Brain microvascular endothelial cell (primary cell): ENCODE data around the gene MSLN.
"Not testable (repeated sequence)": the region's sequence is repeated elsewhere in the genome, so short reads cannot be mapped to it uniquely, and the experiment has no call there.

ENCODE experiments used
- DNase-seq: peaks from one replicate; pipeline ENCODE4 v3.0.0-alpha.2; 2020
- H3K27ac ChIP-seq: fragments of 250-450 bp; sonication (Bioruptor Pico); 2 replicates; pipeline ENCODE4 v1.5.1; 2020; ENCODE audit warnings: mild to moderate bottlenecking, moderate library complexity
- H3K27me3 ChIP-seq: fragments of 250-450 bp; sonication (Bioruptor Pico); replicated peaks from 2 replicates; pipeline ENCODE4 v1.5.1; 2020; ENCODE audit warnings: mild to moderate bottlenecking
- H3K36me3 ChIP-seq: fragments of 250-450 bp; sonication (Bioruptor Pico); replicated peaks from 2 replicates; pipeline ENCODE4 v1.5.1; 2020; ENCODE audit warnings: mild to moderate bottlenecking
- H3K4me3 ChIP-seq: 2 replicates; pipeline ENCODE4 v1.5.1; 2011; ENCODE audit warnings: low read depth, mild to moderate bottlenecking, control low read depth, low read length, moderate library complexity
- CTCF ChIP-seq: IDR thresholded peaks from 2 replicates; pipeline ENCODE4 v1.5.1; 2011; ENCODE audit warnings: low read depth, mild to moderate bottlenecking, moderate library complexity, low read length, control low read depth, inconsistent platforms; ENCODE audit errors: missing control alignments
- in situ Hi-C: cut with HindIII; loops from 2 replicates; pipeline ENCODE4 v1.10.0; 2017; ENCODE audit warnings: low sequenced_read_pairs, low pct_ligation_motif_present

MSLN gene

GRCh38 chr16:760545-761343 lies at the start of gene MSLN:
MSLN (plus strand) TSS chr16:760734; CDS start chr16:762681, 1,947 bp downstream.
- DNase-seq = no peak
- Histone ChIP-seq H3K36me3 (no peaks in the 10 kb centered on the region), H3K27me3 (no peaks in the 10 kb centered on the region), H3K4me3 (no peak within 1 kb of the TSS), H3K27ac (no peak within 1 kb of the TSS)
- TF ChIP-seq CTCF = no peak
- in situ Hi-C loops = no loop called here

GRCh38 chr16:711084-711483 lies 49.5 kb upstream of the MSLN start:
- in situ Hi-C loops = loop anchor here (25.0 kb wide), 1 partner anchor 276 kb away; the partner anchor contains the start of gene SOX8
- H3K27me3 ChIP-seq = peaks cover 16% of the 10 kb centered on the region

GRCh38 chr16:711548-712320 lies 48.8 kb upstream of the MSLN start:
- no peak overlapping the region for H3K27ac ChIP-seq
- in situ Hi-C loops = loop anchor here (25.0 kb wide), 1 partner anchor 276 kb away; the partner anchor contains the start of gene SOX8
- no peaks in the 10 kb centered on the region for H3K36me3 ChIP-seq
- H3K4me3 ChIP-seq = no peak overlapping the region
- peak; percentile 83 for TF ChIP-seq CTCF
- peaks cover 10% of the 10 kb centered on the region for H3K27me3 ChIP-seq
- peak; percentile 46 for DNase-seq

More at GRCh38 chr16:711084-711483, 49.5 kb upstream of the MSLN start:
- H3K36me3 ChIP-seq = no peaks in the 10 kb centered on the region
- no peak for TF ChIP-seq CTCF
- no peak overlapping the region for H3K27ac ChIP-seq
- no peak for DNase-seq
- no peak overlapping the region for H3K4me3 ChIP-seq

- in situ Hi-C loops = loop anchor here (25.0 kb wide), 1 partner anchor 275 kb away; the partner anchor contains the start of gene SOX8
- peak overlapping the region; percentile 64 for H3K27ac ChIP-seq
- DNase-seq = peak; percentile 94
- H3K27me3 ChIP-seq, H3K36me3 ChIP-seq, H3K4me3 ChIP-seq: not testable (repeated sequence)
- TF ChIP-seq CTCF = peak; percentile 67
Measured at GRCh38 chr16:712740-713250, 47.7 kb upstream of the MSLN start.

DNA sequence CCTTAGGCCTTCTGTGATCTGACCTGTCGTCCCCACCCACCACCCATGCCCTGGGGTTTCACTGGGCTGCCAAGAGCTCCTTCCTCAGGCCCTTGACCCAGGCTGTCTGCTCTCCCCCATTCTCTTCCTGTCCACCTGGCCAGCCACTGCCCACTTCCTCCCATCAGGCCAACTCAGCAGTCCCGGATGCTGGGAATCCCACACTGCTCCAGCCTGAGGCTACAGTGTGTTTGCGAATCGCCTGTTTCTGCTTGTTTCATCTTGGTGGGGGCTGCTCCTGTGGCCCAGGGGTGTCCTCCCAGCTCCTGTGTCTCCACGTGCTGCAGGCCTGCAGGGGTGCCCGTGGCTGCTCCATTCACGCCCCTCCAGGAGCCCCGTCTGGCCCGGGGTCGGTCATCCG lies 46.5 kb upstream of the MSLN start:
- peak overlapping the region; percentile 38 for H3K4me3 ChIP-seq
- H3K27me3 ChIP-seq = no peaks in the 10 kb centered on the region
- in situ Hi-C loops = loop anchor here (25.0 kb wide), 1 partner anchor 273 kb away; the partner anchor contains the start of gene SOX8
- DNase-seq = no peak
- H3K27ac ChIP-seq = no peak overlapping the region
- peaks cover 2% of the 10 kb centered on the region for H3K36me3 ChIP-seq
- TF ChIP-seq CTCF = no peak
